ENCODE measurements around the gene MTMR12. TPM values are rescaled to one million over a fixed set of nuclear protein-coding genes. Genes with fewer than 3 reads are reported as not detected.
A peak's percentile ranks its signal among the peaks of the same experiment; 100 is the strongest.

The MTMR12 gene
- total and polyA plus RNA-seq, 2 of the 13 experiments (the other 11 are each of a cell fraction or from before 2014, with no cell fraction given) = 23.4 to 36.6 TPM

- TF ChIP-seq SAP130 (CRISPR knock-in tag; IDR thresholded peaks at IDR 0.05; ENCODE audit: low read depth) = peak; percentile 92
- TF ChIP-seq AGO2 (optimal IDR thresholded peaks at IDR 0.05; ENCODE audit: low read depth, low read length) = no peak
- TF ChIP-seq KDM2A (CRISPR knock-in tag; IDR thresholded peaks at IDR 0.05; ENCODE audit: borderline replicate concordance, low read depth) = peak; percentile 41; the same call in 1 of the 2 replicates
- TF ChIP-seq BRF2 (CRISPR knock-in tag; IDR thresholded peaks at IDR 0.05) = peak; percentile 85; the same call in 1 of the 2 replicates
- no peak for TF ChIP-seq ZNF615 (CRISPR knock-in tag; IDR thresholded peaks at IDR 0.05; ENCODE audit: borderline replicate concordance)
- no peak for TF ChIP-seq TEF (CRISPR knock-in tag; IDR thresholded peaks at IDR 0.05)
- no peak for TF ChIP-seq HNRNPUL1 (IDR thresholded peaks at IDR 0.05; ENCODE audit: low read depth, low read length)
- TF ChIP-seq PTBP1 (IDR thresholded peaks at IDR 0.05; ENCODE audit: low read depth, low read length, poor library complexity, severe bottlenecking) = no peak
- no peak for TF ChIP-seq SNRNP70 (IDR thresholded peaks at IDR 0.05; ENCODE audit: low read depth, low read length)
- TF ChIP-seq ZNF275 (CRISPR knock-in tag; IDR thresholded peaks at IDR 0.05; ENCODE audit: borderline replicate concordance) = no peak
- TF ChIP-seq ATM (IDR thresholded peaks at IDR 0.05; ENCODE audit: borderline replicate concordance) = no peak
- TF ChIP-seq NFIB (CRISPR knock-in tag; IDR thresholded peaks at IDR 0.05; ENCODE audit: borderline replicate concordance) = no peak
- peak; percentile 91 for TF ChIP-seq TCF7 (IDR thresholded peaks at IDR 0.05; ENCODE audit: low read depth)
- TF ChIP-seq ZFP1 (CRISPR knock-in tag; IDR thresholded peaks at IDR 0.05) = no peak
- no peak for TF ChIP-seq JUN (CRISPR knock-in tag; IDR thresholded peaks at IDR 0.05)
- TF ChIP-seq ZNF580 (CRISPR knock-in tag; IDR thresholded peaks at IDR 0.05; ENCODE audit: borderline replicate concordance, low read depth) = peak; percentile 44; the same call in 1 of the 2 replicates
- no peak for TF ChIP-seq ZBTB21 (CRISPR knock-in tag; IDR thresholded peaks at IDR 0.05)
- TF ChIP-seq ZUFSP (CRISPR knock-in tag; IDR thresholded peaks at IDR 0.05; ENCODE audit: borderline replicate concordance) = no peak
- TF ChIP-seq KDM5A (IDR thresholded peaks at IDR 0.05; ENCODE audit: borderline replicate concordance, low read length) = peak; percentile 37; the same call in 1 of the 2 replicates
- peak; percentile 82 for TF ChIP-seq SOX5 (CRISPR knock-in tag; IDR thresholded peaks at IDR 0.05; ENCODE audit: borderline replicate concordance)
- TF ChIP-seq ZNF549 (CRISPR knock-in tag; IDR thresholded peaks at IDR 0.05) = no peak
- TF ChIP-seq KDM1A (CRISPR knock-in tag; IDR thresholded peaks at IDR 0.05) = no peak
- peak; percentile 72; the same call in 1 of the 2 replicates for TF ChIP-seq YEATS2 (CRISPR knock-in tag; IDR thresholded peaks at IDR 0.05; ENCODE audit: borderline replicate concordance)
- TF ChIP-seq NFE2 (CRISPR knock-in tag; IDR thresholded peaks at IDR 0.05) = no peak
- no peak for TF ChIP-seq ZNF138 (CRISPR knock-in tag; IDR thresholded peaks at IDR 0.05; ENCODE audit: low read depth)
- no peak for TF ChIP-seq JARID2 (CRISPR knock-in tag; IDR thresholded peaks at IDR 0.05; ENCODE audit: insufficient replicate concordance)
- peak; percentile 78; the same call in 1 of the 2 replicates for TF ChIP-seq FOXK2 (IDR thresholded peaks at IDR 0.05)
Observed at GRCh38 chr5:32233696-32234447, 78.9 kb downstream of the MTMR12 start (continued).

Data from HepG2 (cell line).